Ishikawa (cell line): Measurements from ENCODE around the gene CETN2.

Source experiments
- CEBPB ChIP-seq: IDR thresholded peaks from 2 replicates; pipeline ENCODE4 v1.6.1; 2012
- CREB1 ChIP-seq: IDR thresholded peaks from 2 replicates; pipeline ENCODE4 v1.6.1; 2012; ENCODE audit warnings: low read depth
- EGR1 ChIP-seq: IDR thresholded peaks from 2 replicates; pipeline ENCODE4 v1.6.1; 2012
- EP300 ChIP-seq: IDR thresholded peaks from 2 replicates; pipeline ENCODE4 v1.6.1; 2012; ENCODE audit warnings: borderline replicate concordance
- FOXM1 ChIP-seq: IDR thresholded peaks from 2 replicates; pipeline ENCODE4 v1.6.1; 2012; ENCODE audit warnings: low read depth, borderline replicate concordance
- NFIC ChIP-seq: IDR thresholded peaks from 2 replicates; pipeline ENCODE4 v1.6.1; 2012
- RAD21 ChIP-seq: IDR thresholded peaks from 2 replicates; pipeline ENCODE4 v1.6.1; 2012; ENCODE audit warnings: low read depth
- TAF1 ChIP-seq: IDR thresholded peaks from 2 replicates; pipeline ENCODE4 v1.6.1; 2012; ENCODE audit warnings: low read depth, mild to moderate bottlenecking
- TCF12 ChIP-seq: IDR thresholded peaks from 2 replicates; pipeline ENCODE4 v1.6.1; 2012; ENCODE audit warnings: low read depth
- TEAD4 ChIP-seq: IDR thresholded peaks from 2 replicates; pipeline ENCODE4 v1.6.1; 2012
- YY1 ChIP-seq: IDR thresholded peaks from 2 replicates; pipeline ENCODE4 v1.6.1; 2012; ENCODE audit warnings: low read depth
- ZBTB7A ChIP-seq: IDR thresholded peaks from 2 replicates; pipeline ENCODE4 v1.6.1; 2012; ENCODE audit warnings: low read depth
- TF ChIP-seq, protein P1 (sequence below): IDR thresholded peaks from 2 replicates; pipeline ENCODE4 v1.6.1; 2012
- TF ChIP-seq, protein P2 (sequence below): IDR thresholded peaks from 2 replicates; pipeline ENCODE4 v1.6.1; 2012; ENCODE audit warnings: low read depth, mild to moderate bottlenecking
- TF ChIP-seq, protein P3 (sequence below): IDR thresholded peaks from 2 replicates; pipeline ENCODE4 v1.6.1; 2012

The CETN2 gene

DNA sequence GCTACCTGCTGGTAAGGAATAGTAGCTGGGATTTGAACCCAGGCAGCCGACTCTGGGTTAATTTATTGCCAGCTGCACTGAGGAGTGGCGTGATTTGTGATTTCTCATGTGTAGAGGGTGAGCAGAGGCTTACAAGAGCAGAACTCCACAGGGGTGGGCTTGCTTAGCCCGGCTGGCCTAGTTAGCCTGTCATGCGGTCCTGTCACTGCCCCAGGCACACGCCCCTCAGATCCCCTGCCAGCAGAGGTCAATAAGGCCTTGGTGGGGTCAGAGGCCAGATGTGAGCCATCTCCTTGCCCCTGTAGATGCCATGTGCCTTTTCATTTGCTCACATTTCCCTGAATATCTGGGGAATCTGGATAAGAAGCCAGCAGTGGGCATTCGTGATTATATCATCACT lies 13.7 kb upstream of the CETN2 start:
- TF ChIP-seq, protein P1, sequence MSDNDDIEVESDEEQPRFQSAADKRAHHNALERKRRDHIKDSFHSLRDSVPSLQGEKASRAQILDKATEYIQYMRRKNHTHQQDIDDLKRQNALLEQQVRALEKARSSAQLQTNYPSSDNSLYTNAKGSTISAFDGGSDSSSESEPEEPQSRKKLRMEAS = no peak
- TF ChIP-seq, protein P2, sequence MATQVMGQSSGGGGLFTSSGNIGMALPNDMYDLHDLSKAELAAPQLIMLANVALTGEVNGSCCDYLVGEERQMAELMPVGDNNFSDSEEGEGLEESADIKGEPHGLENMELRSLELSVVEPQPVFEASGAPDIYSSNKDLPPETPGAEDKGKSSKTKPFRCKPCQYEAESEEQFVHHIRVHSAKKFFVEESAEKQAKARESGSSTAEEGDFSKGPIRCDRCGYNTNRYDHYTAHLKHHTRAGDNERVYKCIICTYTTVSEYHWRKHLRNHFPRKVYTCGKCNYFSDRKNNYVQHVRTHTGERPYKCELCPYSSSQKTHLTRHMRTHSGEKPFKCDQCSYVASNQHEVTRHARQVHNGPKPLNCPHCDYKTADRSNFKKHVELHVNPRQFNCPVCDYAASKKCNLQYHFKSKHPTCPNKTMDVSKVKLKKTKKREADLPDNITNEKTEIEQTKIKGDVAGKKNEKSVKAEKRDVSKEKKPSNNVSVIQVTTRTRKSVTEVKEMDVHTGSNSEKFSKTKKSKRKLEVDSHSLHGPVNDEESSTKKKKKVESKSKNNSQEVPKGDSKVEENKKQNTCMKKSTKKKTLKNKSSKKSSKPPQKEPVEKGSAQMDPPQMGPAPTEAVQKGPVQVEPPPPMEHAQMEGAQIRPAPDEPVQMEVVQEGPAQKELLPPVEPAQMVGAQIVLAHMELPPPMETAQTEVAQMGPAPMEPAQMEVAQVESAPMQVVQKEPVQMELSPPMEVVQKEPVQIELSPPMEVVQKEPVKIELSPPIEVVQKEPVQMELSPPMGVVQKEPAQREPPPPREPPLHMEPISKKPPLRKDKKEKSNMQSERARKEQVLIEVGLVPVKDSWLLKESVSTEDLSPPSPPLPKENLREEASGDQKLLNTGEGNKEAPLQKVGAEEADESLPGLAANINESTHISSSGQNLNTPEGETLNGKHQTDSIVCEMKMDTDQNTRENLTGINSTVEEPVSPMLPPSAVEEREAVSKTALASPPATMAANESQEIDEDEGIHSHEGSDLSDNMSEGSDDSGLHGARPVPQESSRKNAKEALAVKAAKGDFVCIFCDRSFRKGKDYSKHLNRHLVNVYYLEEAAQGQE = no peak
- TF ChIP-seq TEAD4 (no peak), ZBTB7A (no peak), CEBPB (no peak), TAF1 (no peak), NFIC (no peak), EGR1 (no peak), YY1 (no peak), FOXM1 (no peak), RAD21 (no peak), EP300 (no peak), TCF12 (no peak), CREB1 (no peak)
- TF ChIP-seq, protein P3, sequence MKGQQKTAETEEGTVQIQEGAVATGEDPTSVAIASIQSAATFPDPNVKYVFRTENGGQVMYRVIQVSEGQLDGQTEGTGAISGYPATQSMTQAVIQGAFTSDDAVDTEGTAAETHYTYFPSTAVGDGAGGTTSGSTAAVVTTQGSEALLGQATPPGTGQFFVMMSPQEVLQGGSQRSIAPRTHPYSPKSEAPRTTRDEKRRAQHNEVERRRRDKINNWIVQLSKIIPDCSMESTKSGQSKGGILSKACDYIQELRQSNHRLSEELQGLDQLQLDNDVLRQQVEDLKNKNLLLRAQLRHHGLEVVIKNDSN = no peak

DNA sequence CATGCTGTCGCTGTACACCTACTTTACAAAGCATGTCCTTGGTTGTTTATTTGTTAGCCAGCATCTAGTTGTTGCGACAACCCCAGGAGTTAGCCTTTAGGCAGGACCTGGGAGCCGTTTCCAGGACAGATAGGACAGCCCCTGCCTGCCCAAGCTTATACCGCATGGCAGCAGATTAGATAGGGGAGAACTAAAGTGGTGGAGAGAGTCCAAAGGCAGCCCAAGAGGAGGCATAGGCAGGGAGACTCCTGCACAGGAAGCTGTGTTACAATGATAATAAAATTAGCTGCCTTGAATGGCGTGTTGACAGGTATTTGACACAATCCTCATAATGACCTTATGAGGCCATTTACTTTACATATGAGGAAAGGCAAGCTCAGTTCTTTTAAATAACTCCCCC lies 13.3 kb upstream of the CETN2 start:
- TF ChIP-seq TCF12 (no peak), RAD21 (no peak), EGR1 (no peak), EP300 (no peak), TAF1 (no peak)
- TF ChIP-seq, protein P1 = no peak
- TF ChIP-seq, protein P2 = no peak

DNA sequence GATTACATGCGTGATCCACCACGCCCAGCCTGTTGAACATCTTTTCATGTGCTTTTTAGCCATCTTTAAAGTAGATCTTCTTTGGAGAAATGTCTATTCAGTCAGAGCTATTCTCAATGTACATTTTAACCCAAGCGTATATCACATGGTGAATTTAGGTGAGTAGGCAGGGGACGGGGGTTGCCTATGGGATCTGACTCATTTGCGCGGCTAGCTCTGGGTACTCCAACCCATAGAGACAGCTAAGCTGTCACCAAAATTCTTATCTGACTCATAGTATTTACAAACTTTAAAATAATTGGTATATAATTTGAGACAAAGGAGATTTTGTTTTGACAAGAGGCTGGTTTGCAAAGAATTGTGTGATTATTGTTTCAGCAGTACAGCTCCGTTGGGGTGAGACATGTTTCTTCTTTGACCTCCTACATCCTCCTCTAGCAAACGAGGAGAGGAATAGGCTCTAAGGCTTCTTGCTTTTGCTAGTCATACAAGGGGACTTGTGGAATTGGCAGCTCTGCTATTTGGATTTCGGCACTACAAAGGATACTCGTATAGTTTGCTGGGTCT lies 12.3 kb upstream of the CETN2 start:
- TF ChIP-seq CREB1 (no peak), RAD21 (no peak), CEBPB (no peak), FOXM1 (no peak), EGR1 (no peak), EP300 (no peak), TAF1 (no peak), TCF12 (no peak), YY1 (no peak), TEAD4 (no peak), ZBTB7A (no peak), NFIC (no peak)
- TF ChIP-seq, protein P1 = no peak
- TF ChIP-seq, protein P2 = no peak
- TF ChIP-seq, protein P3 = no peak

DNA sequence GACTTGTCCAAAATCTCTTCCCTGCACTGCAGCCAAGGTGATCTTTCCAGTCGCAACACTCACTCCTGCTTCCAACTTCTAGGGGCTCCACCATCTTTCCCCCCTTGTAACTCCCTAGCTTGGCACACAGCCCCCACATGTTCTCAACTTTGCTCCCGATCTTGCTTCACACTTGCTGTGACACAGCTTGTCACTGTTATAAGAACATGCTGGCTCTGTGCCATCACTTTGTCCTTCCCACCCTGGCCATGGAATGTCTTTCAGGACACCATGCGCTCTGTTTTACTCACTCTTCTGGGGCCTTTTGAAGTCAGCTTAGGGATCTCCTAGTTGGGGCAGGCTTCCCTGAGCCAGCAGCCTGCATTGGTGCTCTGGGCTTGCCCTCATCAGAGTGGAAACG lies 2.8 kb upstream of the CETN2 start:
- no peak for TF ChIP-seq NFIC
- no peak for TF ChIP-seq EGR1
- TF ChIP-seq CEBPB = no peak
- TF ChIP-seq FOXM1 = no peak
- TF ChIP-seq ZBTB7A = no peak
- TF ChIP-seq CREB1 = no peak
- no peak for TF ChIP-seq TCF12
- no peak for TF ChIP-seq EP300
- TF ChIP-seq, protein P1 = no peak
- TF ChIP-seq TAF1 = no peak
- TF ChIP-seq TEAD4 = no peak
- TF ChIP-seq RAD21 = no peak
- TF ChIP-seq, protein P2 = no peak
- no peak for TF ChIP-seq YY1
- TF ChIP-seq, protein P3 = no peak
